Upper lobe of right lung (tissue), 1 donor: ENCODE measurements around the gene SNTG2. TPM values are rescaled to one million over a fixed set of nuclear protein-coding genes. Genes with fewer than 3 reads are reported as not detected.

Experiments
- ATAC-seq: fragments of 200-7000 bp; cut with Tn5 transposase; one replicate; pipeline ENCODE4 v1.9.1; 2020; ENCODE audit warnings: mild to moderate bottlenecking, moderate library complexity
- DNase-seq: peaks from one replicate; pipeline ENCODE4 v3.0.0-alpha.2; 2020
- H3K27ac ChIP-seq: fragments of 200-600 bp; one replicate; pipeline ENCODE4 v1.8.0; 2022
- H3K27me3 ChIP-seq: fragments of 200-600 bp; one replicate; pipeline ENCODE4 v1.8.0; 2022; ENCODE audit warnings: mild to moderate bottlenecking
- H3K36me3 ChIP-seq: fragments of 200-600 bp; one replicate; pipeline ENCODE4 v1.8.0; 2022
- H3K4me1 ChIP-seq: fragments of 200-600 bp; one replicate; pipeline ENCODE4 v1.8.0; 2022
- H3K4me3 ChIP-seq: fragments of 200-600 bp; one replicate; pipeline ENCODE4 v1.8.0; 2022; ENCODE audit warnings: mild to moderate bottlenecking
- H3K9me3 ChIP-seq: fragments of 200-600 bp; one replicate; pipeline ENCODE4 v1.8.0; 2022
- intact Hi-C: fragments of 100-400 bp; cut with DNase I; formaldehyde crosslinking; loops from one replicate; pipeline ENCODE4 v1.11.0; 2022
- total RNA-seq: library from RNA; stranded (reverse); fragmentation: NEBNext Ultra II Directional; extraction: Animal tissue kit (Norgen Biotek cat#: 25700); gene quantifications from one replicate; pipeline ENCODE4 v1.2.1, GENCODE V29; 2021
- TF ChIP-seq, protein P1 (sequence below): fragments of 200-600 bp; IDR thresholded peaks from one replicate; pipeline ENCODE4 v1.8.0; 2022; ENCODE audit warnings: antibody characterized with exemption
- donor health status: DM: no; HTN: yes; CAD: no; lungs with severe emphysema.

The SNTG2 gene
- total RNA-seq, 1 donor from 2014 or later: 3.6 TPM

DNA sequence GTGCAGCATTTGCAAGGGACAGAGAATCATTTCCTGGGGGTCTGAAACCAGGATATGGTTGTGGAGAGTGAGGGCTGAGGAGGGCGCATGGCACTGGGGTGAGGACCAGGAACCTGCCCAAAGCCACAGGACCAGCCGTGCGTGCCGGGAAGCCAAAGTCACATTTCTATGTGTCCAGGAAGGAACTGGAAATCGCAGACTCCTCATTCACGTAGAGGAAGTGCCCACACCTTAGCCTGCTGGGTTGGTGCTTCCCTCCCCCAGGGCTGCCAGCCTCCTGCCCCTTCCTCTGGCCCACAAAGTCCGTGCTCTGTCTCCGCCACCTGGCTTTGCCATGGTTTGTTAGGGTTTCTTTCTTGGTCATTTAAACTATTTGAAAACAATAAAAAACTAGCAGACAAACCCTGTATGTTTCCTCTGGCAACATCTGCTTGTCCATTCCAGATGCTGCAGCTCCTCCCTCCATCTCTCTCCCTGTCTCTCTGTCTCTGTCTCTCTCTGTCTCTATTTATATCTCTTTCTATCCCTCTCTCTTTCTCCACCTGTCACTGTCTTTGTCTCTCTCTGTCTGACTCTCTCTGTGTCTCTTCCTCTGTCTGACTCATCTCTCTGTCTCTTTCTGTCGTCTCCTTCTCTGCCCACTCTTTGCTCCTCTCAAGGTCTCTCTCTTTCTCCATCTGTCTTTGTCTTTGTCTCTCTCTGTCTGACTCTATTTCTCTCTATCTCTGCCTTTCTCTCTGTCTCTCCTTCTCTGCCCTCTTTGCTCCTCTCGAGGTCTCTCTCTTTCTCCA, 299.4 kb downstream of the SNTG2 start:
- TF ChIP-seq, protein P1, sequence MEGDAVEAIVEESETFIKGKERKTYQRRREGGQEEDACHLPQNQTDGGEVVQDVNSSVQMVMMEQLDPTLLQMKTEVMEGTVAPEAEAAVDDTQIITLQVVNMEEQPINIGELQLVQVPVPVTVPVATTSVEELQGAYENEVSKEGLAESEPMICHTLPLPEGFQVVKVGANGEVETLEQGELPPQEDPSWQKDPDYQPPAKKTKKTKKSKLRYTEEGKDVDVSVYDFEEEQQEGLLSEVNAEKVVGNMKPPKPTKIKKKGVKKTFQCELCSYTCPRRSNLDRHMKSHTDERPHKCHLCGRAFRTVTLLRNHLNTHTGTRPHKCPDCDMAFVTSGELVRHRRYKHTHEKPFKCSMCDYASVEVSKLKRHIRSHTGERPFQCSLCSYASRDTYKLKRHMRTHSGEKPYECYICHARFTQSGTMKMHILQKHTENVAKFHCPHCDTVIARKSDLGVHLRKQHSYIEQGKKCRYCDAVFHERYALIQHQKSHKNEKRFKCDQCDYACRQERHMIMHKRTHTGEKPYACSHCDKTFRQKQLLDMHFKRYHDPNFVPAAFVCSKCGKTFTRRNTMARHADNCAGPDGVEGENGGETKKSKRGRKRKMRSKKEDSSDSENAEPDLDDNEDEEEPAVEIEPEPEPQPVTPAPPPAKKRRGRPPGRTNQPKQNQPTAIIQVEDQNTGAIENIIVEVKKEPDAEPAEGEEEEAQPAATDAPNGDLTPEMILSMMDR: no peak
- Histone ChIP-seq H3K27ac (no peak overlapping the region), H3K9me3 (no peaks in the 10 kb centered on the region), H3K4me1 (no peaks in the 10 kb centered on the region), H3K4me3 (no peak overlapping the region), H3K36me3 (no peaks in the 10 kb centered on the region), H3K27me3 (peaks cover 5% of the 10 kb centered on the region)
- intact Hi-C loops: no loop called here
- DNase-seq: no peak
- ATAC-seq: peak; percentile 23

DNA sequence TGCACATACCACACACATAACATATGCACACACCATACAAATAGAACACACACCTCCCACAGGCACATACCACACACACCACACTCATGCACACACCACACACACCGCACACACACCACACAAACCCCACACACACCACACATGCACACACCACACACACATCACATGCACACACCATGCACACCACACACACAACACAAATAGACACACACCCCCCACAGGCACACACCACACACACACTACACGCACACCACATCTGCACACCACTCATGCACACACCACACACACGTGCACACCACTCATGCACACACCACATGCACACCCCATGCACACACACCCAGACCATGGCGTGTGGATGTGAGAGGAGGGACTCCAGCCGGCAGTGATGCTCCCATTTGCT, 300.9 kb downstream of the SNTG2 start:
- no peak for DNase-seq
- H3K4me1 ChIP-seq: no peaks in the 10 kb centered on the region
- peaks cover 5% of the 10 kb centered on the region for H3K27me3 ChIP-seq
- peak; percentile 32 for ATAC-seq
- intact Hi-C loops: no loop called here
- TF ChIP-seq, protein P1: no peak
- H3K27ac ChIP-seq: no peak overlapping the region
- H3K4me3 ChIP-seq: no peak overlapping the region
- H3K36me3 ChIP-seq: no peaks in the 10 kb centered on the region
- no peaks in the 10 kb centered on the region for H3K9me3 ChIP-seq

DNA sequence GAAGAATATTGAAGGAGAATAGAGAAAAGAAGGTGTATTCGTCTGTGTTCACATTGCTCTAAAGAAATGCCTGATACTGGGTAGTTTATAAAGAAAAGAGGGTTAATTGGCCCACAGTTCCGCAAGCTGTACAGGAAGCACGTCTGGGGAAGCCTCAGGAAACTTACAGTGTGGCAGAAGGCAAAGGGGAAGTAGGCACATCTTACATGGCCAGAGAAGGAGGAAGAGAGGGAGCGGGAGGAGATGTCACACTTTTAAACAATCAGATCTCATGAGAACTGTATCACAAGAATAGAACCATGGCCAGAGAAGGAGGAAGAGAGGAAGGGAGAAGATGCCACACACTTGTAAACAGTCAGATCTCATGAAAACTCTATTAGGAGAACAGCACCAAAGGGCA, 303.0 kb downstream of the SNTG2 start:
- no peak for DNase-seq
- no peak overlapping the region for H3K27ac ChIP-seq
- no peak overlapping the region for H3K4me3 ChIP-seq
- peaks cover 5% of the 10 kb centered on the region for H3K27me3 ChIP-seq
- H3K4me1 ChIP-seq: no peaks in the 10 kb centered on the region
- intact Hi-C loops: no loop called here
- H3K36me3 ChIP-seq: no peaks in the 10 kb centered on the region
- TF ChIP-seq, protein P1: no peak
- no peaks in the 10 kb centered on the region for H3K9me3 ChIP-seq
- peak; percentile 48 for ATAC-seq

DNA sequence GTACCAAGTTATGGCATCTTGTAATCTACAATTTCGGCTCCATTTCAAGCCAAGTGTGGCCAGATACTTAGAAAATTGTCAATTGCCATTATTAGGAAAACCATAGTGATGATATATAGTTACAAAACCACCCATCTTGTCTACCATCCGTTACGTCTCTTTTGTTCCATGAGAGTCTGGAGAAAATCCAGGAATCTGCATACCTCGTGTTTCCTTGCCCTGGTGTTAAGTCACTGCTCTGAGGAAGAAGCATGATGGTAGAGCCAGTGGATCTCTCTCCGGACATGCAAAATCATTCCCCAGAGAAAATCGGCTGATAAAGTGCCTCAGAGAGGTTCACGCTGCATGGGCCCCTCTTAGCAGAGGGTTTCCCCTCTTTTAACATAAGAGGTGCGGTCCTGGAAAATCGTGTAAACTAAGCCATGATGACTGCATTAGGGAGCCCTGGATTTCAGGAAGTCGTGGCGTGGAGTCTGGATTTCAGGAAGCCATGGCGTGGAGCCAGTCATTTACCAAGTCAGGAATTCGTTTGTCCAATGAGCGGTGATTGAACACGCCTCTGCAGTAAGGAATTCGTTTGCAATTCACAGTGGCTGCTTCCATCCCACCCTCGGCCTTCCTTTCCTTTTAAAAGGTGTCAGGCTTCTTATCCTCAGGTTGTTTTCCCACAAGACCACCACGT, 304.2 kb downstream of the SNTG2 start:
- Histone ChIP-seq H3K4me3 (no peak overlapping the region), H3K9me3 (no peaks in the 10 kb centered on the region), H3K27ac (no peak overlapping the region), H3K36me3 (no peaks in the 10 kb centered on the region), H3K27me3 (peaks cover 5% of the 10 kb centered on the region), H3K4me1 (no peaks in the 10 kb centered on the region)
- intact Hi-C loops: no loop called here
- TF ChIP-seq, protein P1: no peak
- ATAC-seq: no peak
- no peak for DNase-seq

DNA sequence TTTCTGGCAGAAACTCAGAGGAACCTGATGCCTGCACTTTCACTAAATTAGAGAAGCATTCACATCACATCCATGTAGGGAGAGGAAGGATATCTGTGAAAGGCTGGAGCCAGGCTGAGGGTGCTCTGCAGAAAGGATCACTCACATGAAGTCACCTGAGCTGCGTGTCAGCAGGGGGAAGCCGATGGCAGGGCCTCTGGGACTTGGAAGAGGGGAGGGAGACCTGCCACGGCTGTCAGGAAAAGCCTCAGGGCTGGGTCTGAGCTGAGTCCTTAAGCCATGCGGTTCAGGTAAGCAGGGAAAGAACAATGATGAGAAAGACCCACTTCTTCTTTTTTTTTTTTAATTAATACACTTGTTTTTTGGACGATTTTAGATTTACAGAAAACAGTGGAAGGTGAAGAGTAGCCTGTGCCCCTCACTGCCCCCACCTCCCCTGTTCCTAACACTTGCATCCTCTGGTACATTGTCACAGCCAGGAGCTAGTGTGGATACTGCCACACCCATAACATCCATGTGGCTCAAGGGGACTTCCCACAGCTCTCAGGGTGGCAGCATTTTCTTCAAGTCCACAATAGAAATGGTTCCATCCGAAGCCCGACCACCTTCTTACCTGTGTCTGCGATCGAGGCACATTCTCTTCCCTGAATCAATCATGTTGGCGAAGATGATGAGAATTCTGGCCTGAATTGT, 306.1 kb downstream of the SNTG2 start:
- H3K27ac ChIP-seq: no peak overlapping the region
- H3K4me3 ChIP-seq: no peak overlapping the region
- DNase-seq (no peak), ATAC-seq (no peak)
- H3K9me3 ChIP-seq: no peaks in the 10 kb centered on the region
- TF ChIP-seq, protein P1: no peak
- no peaks in the 10 kb centered on the region for H3K4me1 ChIP-seq
- intact Hi-C loops: no loop called here
- peaks cover 5% of the 10 kb centered on the region for H3K27me3 ChIP-seq
- no peaks in the 10 kb centered on the region for H3K36me3 ChIP-seq
